Stimulated activated CD4-positive, alpha-beta T cell treated with anti-CD3 and anti-CD28 coated beads, Interleukin-4, amount 100 ng/mL, for 1 hour (primary cell): ENCODE results near the gene MCHR1.
"Not testable (repeated sequence)": the region's sequence is repeated elsewhere in the genome, so short reads cannot be mapped to it uniquely, and the experiment has no call there.

Experiments
- DNase-seq: peaks from one replicate; pipeline ENCODE4 v3.0.0-alpha.2; 2020

MCHR1 gene

DNA sequence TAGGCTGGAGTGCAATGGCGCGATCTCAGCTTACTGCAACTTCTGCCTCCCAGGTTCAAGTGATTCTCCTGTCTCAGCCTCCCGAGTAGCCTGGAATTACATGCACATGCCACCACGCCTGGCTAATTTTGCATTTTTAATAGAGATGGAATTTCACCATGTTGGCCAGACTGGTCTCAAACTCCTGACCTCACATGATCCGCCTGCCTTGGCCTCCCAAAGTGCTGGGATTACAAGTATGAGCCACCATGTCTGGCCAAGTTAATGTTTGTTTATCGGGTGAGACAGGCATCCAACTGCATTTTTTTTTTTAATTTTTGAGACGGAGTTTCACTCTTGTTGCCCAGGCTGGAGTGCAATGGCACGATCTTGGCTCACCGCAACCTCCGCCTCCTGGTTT, 22.6 kb upstream of the MCHR1 start:
- DNase-seq = not testable (repeated sequence)

DNA sequence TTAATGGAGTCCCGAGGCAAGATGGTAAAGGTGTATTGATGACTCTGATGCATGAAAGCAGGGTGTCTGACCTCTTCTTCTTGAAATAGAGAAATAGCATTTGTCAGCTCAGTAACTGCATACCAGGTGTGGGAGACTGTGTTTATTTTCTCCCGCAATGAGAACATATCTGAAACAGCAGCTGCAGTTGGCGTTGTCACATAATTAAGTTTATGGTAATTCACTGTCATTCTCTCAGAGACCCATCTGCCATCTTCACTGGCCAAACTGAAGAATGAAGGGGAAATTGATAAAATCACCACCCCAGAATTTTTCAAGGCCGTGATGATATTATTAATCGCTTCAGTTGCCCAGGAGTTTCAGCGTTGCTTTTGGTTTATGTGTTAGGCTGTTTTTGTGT, 20.1 kb upstream of the MCHR1 start:
- DNase-seq = no peak

DNA sequence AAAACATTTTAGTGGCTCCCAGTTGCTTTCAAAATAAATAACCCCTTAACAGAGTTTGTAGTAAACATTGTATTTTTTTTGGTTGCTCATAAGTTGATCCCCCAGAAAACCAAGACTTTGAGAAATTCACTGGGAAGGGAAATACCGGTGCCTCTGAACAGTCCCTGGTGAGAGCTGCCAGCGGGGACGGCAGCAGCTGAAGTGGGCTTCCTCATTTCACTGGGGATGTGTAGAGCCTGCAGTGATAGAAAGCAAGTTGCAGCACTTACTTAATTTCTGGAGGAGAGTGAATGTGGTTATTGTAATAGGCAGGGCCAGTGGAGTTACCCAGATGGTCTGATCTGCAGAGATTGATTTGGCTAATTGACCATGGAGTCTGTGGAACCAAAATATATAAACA, 18.6 kb upstream of the MCHR1 start:
- DNase-seq = no peak

DNA sequence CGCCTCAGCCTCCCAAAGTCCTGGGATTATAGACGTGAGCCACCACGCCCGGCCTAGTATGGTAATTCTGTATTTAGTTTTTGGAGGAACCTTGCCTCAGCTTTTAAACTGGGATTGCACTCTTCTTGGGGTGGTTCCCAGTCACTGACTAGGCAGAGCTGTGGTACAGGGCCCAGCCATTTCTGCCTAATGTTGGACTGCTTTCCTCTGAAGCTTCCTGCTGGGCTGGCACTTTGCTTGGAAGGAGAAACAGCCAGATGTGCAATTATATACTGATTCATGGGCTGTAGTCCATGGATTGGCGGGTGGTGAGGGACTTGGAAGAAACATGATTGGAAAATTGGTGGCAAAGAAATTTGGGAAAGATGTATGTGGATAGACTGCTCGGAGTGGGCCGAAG, 17.6 kb upstream of the MCHR1 start:
- DNase-seq = no peak

DNA sequence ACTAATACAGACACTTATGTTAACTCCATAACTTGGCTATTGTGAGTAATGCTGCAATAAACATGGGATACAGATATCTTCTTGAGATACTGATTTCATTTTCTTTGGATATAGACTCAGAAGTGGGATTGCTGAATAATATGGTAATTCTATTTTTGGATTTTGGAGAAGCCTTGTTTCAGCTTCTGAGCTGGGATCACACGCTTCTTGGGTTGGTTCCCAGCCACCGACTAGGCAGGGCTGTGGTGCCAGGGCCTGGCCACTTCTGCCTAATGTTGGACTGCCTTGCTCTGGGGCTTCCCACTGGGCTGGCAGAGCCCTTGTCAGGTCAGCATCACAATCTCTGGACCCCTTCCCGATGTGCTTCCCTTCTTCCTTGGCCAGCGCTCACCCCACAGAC, 14.0 kb upstream of the MCHR1 start:
- no peak for DNase-seq

DNA sequence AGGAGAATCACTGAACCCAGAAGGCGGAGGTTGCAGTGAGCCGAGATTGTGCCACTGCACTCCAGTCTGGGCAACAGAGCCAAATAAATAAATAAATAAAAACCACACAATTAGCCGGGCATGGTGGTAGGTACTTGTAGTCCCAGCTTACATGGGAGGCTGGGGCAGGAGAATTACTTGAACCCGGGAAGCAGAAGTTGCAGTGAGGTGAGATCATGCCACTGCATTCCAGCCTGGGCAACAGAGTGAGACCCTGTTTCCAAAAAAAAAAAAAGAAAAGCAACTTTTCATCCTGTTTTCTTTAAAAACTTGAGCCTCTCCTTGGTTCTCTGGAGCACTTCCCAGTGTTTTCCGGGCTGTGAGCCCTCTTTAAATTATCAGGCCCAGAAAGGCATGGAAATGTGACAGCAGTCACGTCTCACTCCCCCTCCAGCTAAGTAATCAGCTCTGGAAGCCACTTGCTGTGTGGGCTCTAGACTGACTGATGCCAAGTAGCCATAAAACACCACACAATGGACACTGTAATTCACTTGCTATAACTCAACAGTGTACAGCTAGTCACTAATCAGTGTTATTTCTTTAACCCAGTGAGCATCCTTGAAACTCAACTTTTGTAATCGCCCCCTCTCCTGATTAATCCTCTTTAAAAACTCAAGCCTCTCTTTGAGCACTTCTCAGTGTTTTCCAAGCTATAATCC, 13.0 kb upstream of the MCHR1 start:
- DNase-seq = no peak

DNA sequence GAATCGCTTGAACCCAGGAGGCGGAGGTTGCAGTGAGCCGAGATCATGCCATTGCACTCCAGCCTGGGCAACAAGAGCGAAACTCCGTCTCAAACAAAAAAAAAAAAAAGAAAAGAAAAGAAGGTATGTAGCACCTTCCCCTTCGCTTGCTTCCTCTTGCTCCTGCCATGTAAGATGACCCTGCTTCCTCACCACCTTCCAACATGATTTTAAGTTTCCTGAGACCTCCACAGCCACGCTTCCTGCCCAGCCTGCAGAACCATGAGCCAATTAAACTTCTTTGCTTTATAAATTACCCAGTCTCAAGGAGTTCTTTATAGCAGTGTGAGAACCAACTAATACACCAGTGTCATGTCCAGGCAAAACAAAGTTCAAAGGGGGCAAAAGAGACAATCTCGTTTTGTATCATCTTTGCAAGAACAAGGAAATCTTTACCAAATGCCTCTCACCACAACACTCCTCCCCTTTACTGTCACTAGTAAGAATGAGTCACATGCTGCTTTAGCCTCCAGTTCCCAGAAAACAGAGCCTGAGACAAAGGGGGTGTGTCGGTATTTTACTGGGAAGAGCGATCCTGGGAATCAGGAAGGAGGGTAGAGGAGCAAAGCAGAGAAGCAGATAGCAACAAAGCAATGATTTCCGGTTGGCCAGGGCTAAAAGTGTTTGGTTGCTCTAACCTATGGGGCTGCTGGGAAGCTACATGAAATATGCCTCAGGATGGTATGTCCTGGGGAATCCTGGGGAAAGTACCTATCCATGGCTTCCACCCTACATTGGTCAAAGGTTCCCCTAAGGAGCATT, 10.5 kb upstream of the MCHR1 start:
- no peak for DNase-seq

DNA sequence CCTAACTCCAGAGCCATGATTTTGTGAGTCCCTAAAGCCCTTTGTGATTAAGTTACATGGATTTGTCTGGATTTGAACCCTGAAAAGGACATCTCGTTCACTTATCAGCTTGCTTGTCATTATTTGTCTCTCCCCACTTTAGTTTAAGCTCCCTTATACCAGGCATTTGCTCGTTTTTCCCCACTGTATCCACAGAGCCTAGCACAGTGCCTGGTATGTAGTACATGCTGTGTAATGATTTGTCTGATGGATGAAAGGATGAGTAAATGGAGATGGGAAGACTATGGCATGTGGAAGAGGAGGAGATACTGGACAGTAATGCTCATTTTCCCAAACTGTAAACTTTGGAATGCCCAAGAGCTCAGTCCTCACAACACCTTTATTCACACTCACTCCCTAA, 9.2 kb upstream of the MCHR1 start:
- no peak for DNase-seq

DNA sequence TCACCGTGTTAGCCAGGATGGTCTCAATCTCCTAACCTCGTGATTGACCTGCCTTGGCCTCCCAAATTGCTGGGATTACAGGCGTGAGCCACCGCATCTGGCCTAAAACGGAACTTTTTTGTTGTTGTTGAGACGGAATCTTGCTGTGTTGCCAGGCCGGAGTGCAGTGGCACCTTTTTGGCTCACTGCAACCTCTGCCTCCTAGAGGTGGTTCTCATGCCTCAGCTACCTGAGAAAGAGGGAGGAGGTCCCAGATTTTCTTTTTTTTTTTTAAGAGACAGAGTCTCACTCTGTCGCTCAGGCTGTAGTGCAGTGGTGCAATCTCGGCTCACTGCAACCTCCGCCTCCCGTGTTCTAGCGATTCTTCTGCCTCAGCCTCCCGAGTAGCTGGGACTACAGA, 7.9 kb upstream of the MCHR1 start:
- DNase-seq = no peak

DNA sequence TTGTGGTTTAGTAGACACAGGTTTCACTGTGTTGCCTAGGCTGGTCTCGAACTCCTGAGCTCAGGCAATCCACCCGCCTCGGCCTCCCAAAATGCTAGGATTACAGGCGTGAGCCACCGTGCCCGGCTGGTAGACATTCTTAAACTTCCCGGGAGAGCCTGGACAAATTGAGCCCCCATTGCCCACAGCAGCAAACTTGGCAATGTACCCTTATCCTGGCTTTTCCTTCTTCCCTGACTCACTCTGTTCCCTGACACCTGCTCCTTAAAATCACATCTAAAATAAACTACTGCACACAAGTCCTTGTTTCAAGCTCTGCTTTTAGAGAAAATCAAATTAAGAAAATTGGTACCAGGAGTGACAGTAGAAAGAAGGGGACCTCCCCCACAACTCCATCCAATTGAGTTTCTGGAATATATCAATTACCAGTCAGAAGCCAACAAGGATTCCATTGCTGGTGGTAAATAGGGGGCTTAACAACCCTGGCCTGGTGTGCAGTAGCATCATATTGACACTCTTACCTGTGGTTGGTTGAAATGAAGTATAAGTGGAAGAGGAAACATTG, 7.4 kb upstream of the MCHR1 start:
- no peak for DNase-seq

DNA sequence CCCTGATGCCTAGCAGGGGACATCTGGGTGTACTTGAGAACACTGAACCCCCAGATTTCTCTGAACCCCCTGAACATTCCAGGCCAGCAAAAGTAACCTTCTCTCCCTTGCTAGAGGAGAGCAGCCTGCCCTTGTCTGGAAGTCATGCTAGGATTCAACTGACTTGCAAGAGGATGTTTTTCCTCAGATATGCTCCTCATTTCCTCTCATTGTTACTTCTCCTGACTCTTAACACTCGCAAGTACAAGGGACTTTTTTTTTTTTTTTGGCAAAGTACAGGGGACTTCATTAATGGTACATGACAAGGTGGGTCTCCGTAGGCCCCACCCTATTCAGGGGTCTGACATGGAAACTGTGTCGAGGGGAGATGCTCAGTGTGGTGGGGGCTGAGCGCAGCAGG, 6.3 kb upstream of the MCHR1 start:
- no peak for DNase-seq

DNA sequence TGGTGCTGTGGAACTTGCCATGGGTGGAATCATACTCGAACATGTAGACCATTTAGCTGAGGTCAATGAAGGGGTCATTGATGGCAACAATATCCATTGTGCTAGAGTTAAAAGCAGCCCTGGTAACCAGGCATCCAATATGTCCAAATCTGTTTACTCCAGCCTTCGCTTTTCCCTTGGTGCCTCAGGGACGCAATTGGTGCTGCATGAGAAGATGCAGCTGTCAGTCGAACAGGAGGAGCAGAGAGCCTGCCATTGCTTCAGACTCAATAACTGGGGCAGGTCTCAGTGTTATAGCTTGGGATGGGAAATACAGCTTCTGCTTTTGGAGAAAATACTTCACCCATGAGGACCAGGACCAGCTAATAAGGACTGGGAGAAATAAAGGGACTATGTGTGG, 5.0 kb upstream of the MCHR1 start:
- DNase-seq = no peak

DNA sequence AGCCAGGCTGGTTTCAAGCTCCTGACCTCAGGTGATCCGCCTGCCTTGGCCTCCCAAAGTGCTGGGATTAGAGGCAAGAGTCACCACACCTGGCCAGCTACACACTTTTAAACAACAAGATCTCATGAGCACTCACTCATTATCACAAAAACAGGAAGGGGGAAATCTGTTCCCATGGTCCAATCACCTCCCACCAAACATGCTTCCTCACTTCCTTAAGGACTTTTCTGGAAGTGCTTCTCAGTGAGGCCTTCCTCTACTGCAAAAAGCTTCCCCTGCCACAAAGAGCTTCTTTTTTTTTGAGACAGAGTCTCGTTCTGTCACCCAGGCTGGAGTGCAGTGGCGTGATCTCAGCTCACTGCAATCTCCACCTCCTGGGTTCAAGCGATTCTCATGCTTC, 3.1 kb upstream of the MCHR1 start:
- not testable (repeated sequence) for DNase-seq

DNA sequence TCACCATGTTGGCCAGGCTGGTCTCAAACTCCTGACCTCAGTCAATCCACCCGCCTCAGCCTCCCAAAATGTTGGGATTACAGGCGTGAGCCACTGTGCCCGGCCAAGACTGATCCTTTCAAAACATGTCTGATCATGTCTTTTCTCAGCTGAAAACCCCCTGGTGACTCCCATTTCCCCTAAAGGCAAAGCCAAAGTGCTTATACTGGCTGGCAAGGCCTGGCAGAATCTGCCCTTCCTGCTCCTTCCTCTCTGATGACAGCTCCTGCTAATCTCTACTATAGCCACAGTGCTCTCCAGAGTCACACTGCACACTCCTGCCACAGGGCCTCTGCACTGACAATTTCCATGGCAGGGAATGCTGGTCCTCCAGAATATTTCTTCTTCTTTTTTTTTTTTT, 2.6 kb upstream of the MCHR1 start:
- no peak for DNase-seq

DNA sequence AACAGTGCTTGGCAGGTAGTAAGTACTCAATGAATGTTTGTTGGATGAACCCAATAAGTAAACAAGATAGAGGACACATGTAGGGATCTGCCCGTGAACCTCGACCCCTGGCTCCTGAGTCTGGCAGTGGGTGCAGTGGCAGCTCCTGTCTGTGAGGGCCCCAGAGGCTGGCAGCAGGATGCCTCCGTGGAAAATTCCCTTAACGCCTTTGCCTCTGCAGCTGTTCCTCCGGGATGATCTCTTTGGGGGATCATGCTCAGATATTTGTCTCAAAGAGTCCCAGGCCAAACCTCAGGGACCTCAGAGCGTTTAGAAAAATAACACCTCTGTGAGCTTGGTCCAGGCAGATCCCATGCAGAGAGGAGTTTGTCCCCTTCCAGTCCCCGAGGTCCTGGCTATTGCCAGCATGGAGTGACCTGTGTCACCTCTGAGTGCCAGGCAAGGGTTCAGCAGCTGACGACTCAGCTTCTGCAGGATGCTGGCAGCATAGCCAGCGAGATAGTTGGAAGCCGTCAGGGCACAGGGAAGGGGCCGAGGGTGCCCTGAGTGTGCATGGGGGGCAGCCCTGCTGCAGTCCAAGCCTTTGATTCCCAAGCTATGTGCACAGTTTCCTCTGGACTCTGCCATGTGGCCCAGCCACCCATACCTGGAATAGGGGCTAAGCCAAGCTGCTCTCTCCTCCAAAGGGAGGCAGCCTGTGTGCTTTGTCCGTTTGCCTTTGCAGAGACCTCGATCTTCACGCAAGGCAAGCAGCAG, 613 bp upstream of the MCHR1 start:
- DNase-seq = no peak

DNA sequence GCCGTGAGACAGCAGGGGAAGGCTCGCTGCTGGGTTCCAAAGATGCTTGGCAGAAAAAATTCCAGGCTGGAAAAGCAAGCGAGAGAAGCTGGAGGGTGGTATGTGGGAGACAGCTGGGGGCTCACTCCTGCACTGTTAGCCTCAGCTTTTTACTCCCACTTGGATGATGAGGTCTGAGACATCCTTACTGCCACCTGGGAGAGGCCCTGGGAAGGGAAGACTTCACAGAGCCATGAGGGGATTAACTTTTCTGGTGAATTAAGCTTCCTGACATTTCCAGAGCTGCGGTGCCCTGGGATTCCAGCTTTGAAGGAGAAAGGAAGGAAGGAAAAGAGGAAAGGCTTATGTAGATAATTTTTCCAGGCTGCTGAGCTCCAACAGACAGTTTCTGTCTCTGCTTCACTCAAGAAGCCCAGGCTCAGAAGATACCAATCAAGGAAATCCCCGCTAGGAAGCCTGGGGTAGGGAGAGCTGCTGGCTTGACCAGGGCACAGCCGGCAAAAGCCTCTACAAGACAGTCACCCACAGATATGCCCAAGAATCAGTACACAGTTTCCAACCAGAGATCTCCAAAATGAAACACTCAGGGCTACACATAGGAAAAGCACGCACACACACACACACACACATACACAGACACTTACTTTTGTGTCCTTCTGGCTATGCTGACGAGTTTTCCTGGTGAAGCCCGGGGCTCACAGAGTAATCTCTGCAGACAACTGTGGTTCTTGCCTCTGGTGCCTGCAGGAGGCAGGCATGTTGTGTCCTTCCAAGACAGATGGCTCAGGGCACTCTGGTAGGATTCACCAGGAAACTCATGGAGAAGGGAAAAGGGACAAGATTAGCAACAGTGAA, 907 bp downstream of the MCHR1 start:
- DNase-seq = no peak

DNA sequence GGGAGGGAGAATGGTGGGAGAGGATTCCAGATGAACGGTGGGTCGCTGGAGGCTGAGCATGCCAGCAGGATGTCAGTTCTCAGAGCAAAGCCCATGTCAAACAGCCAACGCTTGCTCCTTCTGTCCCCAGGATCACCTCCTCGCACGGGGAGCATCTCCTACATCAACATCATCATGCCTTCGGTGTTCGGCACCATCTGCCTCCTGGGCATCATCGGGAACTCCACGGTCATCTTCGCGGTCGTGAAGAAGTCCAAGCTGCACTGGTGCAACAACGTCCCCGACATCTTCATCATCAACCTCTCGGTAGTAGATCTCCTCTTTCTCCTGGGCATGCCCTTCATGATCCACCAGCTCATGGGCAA, 1.5 kb downstream of the MCHR1 start:
- no peak for DNase-seq

DNA sequence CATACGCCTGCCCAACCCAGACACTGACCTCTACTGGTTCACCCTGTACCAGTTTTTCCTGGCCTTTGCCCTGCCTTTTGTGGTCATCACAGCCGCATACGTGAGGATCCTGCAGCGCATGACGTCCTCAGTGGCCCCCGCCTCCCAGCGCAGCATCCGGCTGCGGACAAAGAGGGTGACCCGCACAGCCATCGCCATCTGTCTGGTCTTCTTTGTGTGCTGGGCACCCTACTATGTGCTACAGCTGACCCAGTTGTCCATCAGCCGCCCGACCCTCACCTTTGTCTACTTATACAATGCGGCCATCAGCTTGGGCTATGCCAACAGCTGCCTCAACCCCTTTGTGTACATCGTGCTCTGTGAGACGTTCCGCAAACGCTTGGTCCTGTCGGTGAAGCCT, 2.2 kb downstream of the MCHR1 start:
- no peak for DNase-seq

DNA sequence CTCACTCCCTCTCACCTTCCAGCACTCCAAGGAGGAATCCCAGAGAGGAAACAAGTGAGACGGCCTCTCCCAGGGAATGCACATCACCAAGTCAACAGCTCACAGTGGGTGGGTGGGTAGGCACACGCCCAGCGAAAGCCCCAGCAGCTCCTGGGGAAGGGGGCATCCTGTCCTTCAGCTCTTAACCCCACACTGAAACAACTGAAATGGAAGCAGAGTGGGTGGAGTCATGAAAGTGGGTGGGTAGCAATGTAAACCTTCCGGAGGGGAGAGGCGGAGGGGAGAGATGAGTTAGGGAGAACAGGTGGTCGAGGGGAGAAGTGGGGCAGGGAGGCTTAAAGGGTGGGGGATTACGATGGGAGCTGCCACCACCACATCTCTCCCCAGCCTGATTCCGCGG, 5.4 kb downstream of the MCHR1 start:
- no peak for DNase-seq

DNA sequence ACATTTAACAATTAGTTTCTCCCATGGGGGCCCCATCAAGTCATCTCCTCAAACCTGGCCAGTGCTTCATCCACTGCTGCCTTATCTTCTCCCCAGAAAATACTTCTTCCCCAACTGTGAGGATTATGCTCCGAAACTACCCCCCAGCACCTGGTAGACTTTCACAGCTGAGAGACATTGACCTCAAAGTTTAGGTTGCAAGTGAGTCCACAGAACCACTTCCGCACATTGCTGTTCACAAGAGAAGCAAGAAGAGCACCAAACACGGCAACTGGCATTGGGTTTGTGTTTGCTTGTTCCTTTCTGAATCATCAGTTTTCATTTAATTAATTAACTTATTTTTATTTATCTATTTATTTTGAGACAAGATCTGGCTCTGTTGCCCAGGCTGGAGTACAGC, 6.1 kb downstream of the MCHR1 start:
- no peak for DNase-seq

DNA sequence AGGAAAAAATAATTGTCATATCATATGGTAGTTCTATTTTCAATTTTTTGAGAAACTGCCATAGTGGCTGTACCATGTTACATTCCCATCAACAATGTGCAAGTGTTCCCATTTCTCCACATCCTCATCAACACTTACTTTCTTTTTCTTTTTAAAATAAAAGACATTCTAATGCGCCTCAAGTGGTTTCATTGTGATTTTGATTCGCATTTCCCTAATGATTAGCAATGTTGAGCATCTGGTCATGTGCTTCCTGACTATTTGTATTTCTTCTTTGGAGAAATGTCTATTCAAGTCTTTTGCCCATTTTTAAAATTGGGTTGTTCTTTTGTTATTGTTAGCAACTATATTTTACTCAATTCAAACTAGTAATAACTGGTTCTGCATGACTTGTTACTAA, 8.4 kb downstream of the MCHR1 start:
- DNase-seq = no peak

DNA sequence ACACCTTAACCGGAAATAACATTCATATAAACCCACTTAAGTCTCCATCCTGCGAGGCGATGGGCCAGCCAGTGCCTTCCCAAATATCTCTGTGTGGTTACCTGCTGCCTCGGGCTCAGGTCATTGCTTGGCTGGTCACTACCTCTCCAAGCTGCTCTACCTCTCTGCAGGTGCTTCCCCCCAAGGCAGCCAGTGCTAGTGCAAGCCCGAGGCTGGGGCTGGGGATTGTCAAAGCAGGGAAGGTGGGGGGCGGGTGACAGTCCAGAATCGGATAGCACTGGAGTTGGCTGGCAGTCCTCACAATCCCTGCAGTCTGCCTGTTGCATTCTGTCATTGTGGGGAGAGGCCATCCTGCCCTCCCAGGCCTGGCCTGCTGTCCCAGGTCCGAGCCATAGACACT, 11.1 kb downstream of the MCHR1 start:
- no peak for DNase-seq

DNA sequence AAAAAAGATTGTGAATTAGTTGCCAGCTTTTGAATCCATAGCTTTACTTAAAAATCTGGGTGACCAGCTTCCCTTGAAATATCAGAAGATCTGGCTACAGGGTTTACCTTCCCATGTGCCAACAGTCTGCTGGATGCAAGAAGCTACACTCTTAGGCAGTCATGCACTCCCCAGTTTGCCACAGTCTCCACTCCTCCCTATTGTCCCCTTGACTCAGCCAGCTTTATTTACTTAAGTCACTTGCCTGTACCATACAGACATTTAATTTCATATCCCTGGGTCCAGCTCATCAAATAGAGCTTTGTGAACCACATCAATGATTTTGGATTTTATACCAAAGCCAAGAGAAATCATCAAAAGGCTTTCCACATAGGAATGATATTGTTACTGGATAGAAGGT, 12.2 kb downstream of the MCHR1 start:
- DNase-seq = no peak
